CD4-positive, alpha-beta T cell treated with Interleukin-1 beta for 1 hour (primary cell): Measurements from ENCODE around the gene BORCS5.

Experiments
- DNase-seq, 2 donors: peaks; one replicate each; pipeline ENCODE4 v3.0.0-alpha.2; 2020 to 2022

BORCS5 gene

GRCh38 chr12:12436831-12437345 lies 80.0 kb downstream of the BORCS5 start:
- no peak for DNase-seq

GRCh38 chr12:12439636-12440035 lies 82.8 kb downstream of the BORCS5 start:
- peak; percentile 55 to 63 for DNase-seq

GRCh38 chr12:12440784-12441428 lies 84.0 kb downstream of the BORCS5 start:
- DNase-seq = no peak

GRCh38 chr12:12441429-12441807 lies 84.5 kb downstream of the BORCS5 start:
- DNase-seq = peak in 1 of 2 donors; percentile 14

- DNase-seq = peak; percentile 66 to 76
These were observed 85.1 kb downstream of the BORCS5 start for GRCh38 chr12:12441843-12442461.

- no peak for DNase-seq
These were observed 85.7 kb downstream of the BORCS5 start for GRCh38 chr12:12442548-12443071.

- DNase-seq = no peak
These were observed 86.6 kb downstream of the BORCS5 start for GRCh38 chr12:12443431-12443878.

- DNase-seq = peak in 1 of 2 donors; percentile 31
These were observed 88.4 kb downstream of the BORCS5 start for GRCh38 chr12:12445165-12445881.

GRCh38 chr12:12445882-12446181 lies 89.0 kb downstream of the BORCS5 start:
- DNase-seq = no peak

GRCh38 chr12:12446786-12447185 lies 89.9 kb downstream of the BORCS5 start:
- DNase-seq = no peak

- no peak for DNase-seq
These were observed 90.4 kb downstream of the BORCS5 start for GRCh38 chr12:12447236-12447635.

- DNase-seq = no peak
These were observed 91.0 kb downstream of the BORCS5 start for GRCh38 chr12:12447837-12448236.

GRCh38 chr12:12449533-12450025 lies 92.7 kb downstream of the BORCS5 start:
- peak in 1 of 2 donors; percentile 64 for DNase-seq

- no peak for DNase-seq
These were observed 93.2 kb downstream of the BORCS5 start for GRCh38 chr12:12450043-12450471.

- no peak for DNase-seq
These were observed 94.2 kb downstream of the BORCS5 start for GRCh38 chr12:12451098-12451497.

- DNase-seq = no peak
These were observed 95.5 kb downstream of the BORCS5 start for GRCh38 chr12:12452326-12452902.

GRCh38 chr12:12453635-12454034 lies 96.8 kb downstream of the BORCS5 start:
- no peak for DNase-seq

- no peak for DNase-seq
These were observed 97.4 kb downstream of the BORCS5 start for GRCh38 chr12:12454315-12454714.

GRCh38 chr12:12456637-12457036 lies 99.8 kb downstream of the BORCS5 start:
- peak in 1 of 2 donors; percentile 54 for DNase-seq

- no peak for DNase-seq
These were observed 104.4 kb downstream of the BORCS5 start for GRCh38 chr12:12460935-12461922.

- no peak for DNase-seq
These were observed 105.0 kb downstream of the BORCS5 start for GRCh38 chr12:12461923-12462315.

GRCh38 chr12:12465522-12465921 lies 108.6 kb downstream of the BORCS5 start:
- DNase-seq = no peak
